Natural killer cell (primary cell): Measurements from ENCODE around the gene NCAM2. TPM values are rescaled to one million over a fixed set of nuclear protein-coding genes. Genes with fewer than 3 reads are reported as not detected.

Experiments
- ATAC-seq, 3 donors: fragments of 150-1000 bp in 2 of 3; fragments of 200-7000 bp in 1 of 3; cut with Tn5 transposase; 1 replicate in 1 of 3; 2 replicates in 2 of 3; pipeline ENCODE4 v1.10.0; 2021; ENCODE audit warnings: mild to moderate bottlenecking in 2 of 3, moderate library complexity in 2 of 3
- DNase-seq, 2 donors: peaks; one replicate each; pipeline versions ENCODE4 v3.0.0 to v3.0.0-alpha.2; 2013 to 2021; ENCODE audit warnings: mixed read lengths in 1 of 2
- H3K27ac ChIP-seq: one replicate; pipeline ENCODE4 v1.5.1; 2013; ENCODE audit warnings: mild to moderate bottlenecking, low read length
- H3K27me3 ChIP-seq: one replicate; pipeline ENCODE4 v1.6.1; 2013; ENCODE audit warnings: low read length; ENCODE audit not compliant: control insufficient read depth, insufficient read depth
- H3K36me3 ChIP-seq: one replicate; pipeline ENCODE4 v1.6.1; 2013; ENCODE audit warnings: low read length; ENCODE audit not compliant: control insufficient read depth, insufficient read depth
- H3K4me1 ChIP-seq: one replicate; pipeline ENCODE4 v1.6.1; 2013; ENCODE audit warnings: low read length; ENCODE audit not compliant: control insufficient read depth, insufficient read depth
- H3K4me3 ChIP-seq: one replicate; pipeline ENCODE4 v1.5.1; 2013; ENCODE audit warnings: low read length
- H3K9me3 ChIP-seq: one replicate; pipeline ENCODE4 v1.6.1; 2013; ENCODE audit warnings: low read length; ENCODE audit not compliant: control insufficient read depth, insufficient read depth
- H3K27ac Mint-ChIP-seq, 2 donors: one replicate each; pipeline ENCODE4 v1.8.0; 2022; ENCODE audit warnings: mild to moderate bottlenecking in 2 of 2, mixed read lengths in 2 of 2, moderate library complexity in 1 of 2
- H3K27me3 Mint-ChIP-seq, 2 donors: one replicate each; pipeline ENCODE4 v1.8.0; 2022; ENCODE audit warnings: low read depth in 2 of 2, mixed read lengths in 2 of 2
- H3K36me3 Mint-ChIP-seq: one replicate; pipeline ENCODE4 v1.8.0; 2022; ENCODE audit warnings: mixed read lengths
- H3K4me1 Mint-ChIP-seq, 2 donors: one replicate each; pipeline ENCODE4 v1.8.0; 2022; ENCODE audit warnings: mixed read lengths in 2 of 2
- H3K4me3 Mint-ChIP-seq: one replicate; pipeline ENCODE4 v1.8.0; 2022; ENCODE audit warnings: mild to moderate bottlenecking, moderate library complexity, mixed read lengths
- H3K9me3 Mint-ChIP-seq, 2 donors: one replicate each; pipeline ENCODE4 v1.8.0; 2022; ENCODE audit warnings: mixed read lengths in 2 of 2
- CTCF ChIP-seq: fragments of 200-600 bp; IDR thresholded peaks from one replicate; pipeline ENCODE4 v1.8.0; 2022; ENCODE audit warnings: antibody characterized with exemption
- WGBS: methylation state at CpG from one replicate; pipeline ENCODE4 v1.1.7; 2013; ENCODE audit warnings: missing lambda C conversion rate; ENCODE audit not compliant: insufficient coverage; 5-methylcytosine and 5-hydroxymethylcytosine counted together
- intact Hi-C: fragments of 100-400 bp; cut with micrococcal nuclease; formaldehyde crosslinking; loops from one replicate; pipeline ENCODE4 v1.14.2; 2022
- total RNA-seq, 4 donors: library from RNA; stranded (reverse); fragments of 120-200 nt in 1 of 4; gene quantifications; one replicate each; pipeline versions ENCODE4 v1.2.3 to v1.2.4, GENCODE V29; 2013 to 2022

Gene NCAM2
- total RNA-seq, 3 donors from 2014 or later (not counting 1 experiment from before 2014, with no cell fraction given) = not detected

- no peaks in the 10 kb centered on the region for H3K36me3 ChIP-seq
- H3K4me3 ChIP-seq = no peak overlapping the region
- WGBS = no CpG with 5 or more reads among the region's 5 CpGs
- Mint-ChIP-seq H3K4me3 (no peak overlapping the region), H3K27ac (no peak overlapping the region), H3K9me3 (peaks cover 5 to 12% of the 10 kb centered on the region in 2 donors), H3K36me3 (no peaks in the 10 kb centered on the region), H3K27me3 (no peaks in the 10 kb centered on the region), H3K4me1 (no peaks in the 10 kb centered on the region)
- no peak overlapping the region for H3K27ac ChIP-seq
- no peaks in the 10 kb centered on the region for H3K27me3 ChIP-seq
- intact Hi-C loops = no loop called here
- H3K4me1 ChIP-seq = no peaks in the 10 kb centered on the region
- ATAC-seq = no peak
- DNase-seq = no peak
- no peak for TF ChIP-seq CTCF
- H3K9me3 ChIP-seq = no peaks in the 10 kb centered on the region
Observed at GRCh38 chr21:21460979-21461378, 462.8 kb downstream of the NCAM2 start.

GRCh38 chr21:21463456-21463855 is 465.2 kb downstream of the NCAM2 start:
- Mint-ChIP-seq H3K27ac (no peak overlapping the region), H3K27me3 (no peaks in the 10 kb centered on the region), H3K36me3 (no peaks in the 10 kb centered on the region), H3K4me1 (no peaks in the 10 kb centered on the region), H3K4me3 (no peak overlapping the region), H3K9me3 (peaks cover 5 to 15% of the 10 kb centered on the region in 2 donors)
- intact Hi-C loops = no loop called here
- Histone ChIP-seq H3K27me3 (no peaks in the 10 kb centered on the region), H3K4me1 (no peaks in the 10 kb centered on the region), H3K27ac (no peak overlapping the region), H3K4me3 (no peak overlapping the region), H3K9me3 (no peaks in the 10 kb centered on the region), H3K36me3 (no peaks in the 10 kb centered on the region)
- DNase-seq (no peak), ATAC-seq (no peak)
- no peak for TF ChIP-seq CTCF
- WGBS = 67% methylated on average over 4 of the region's 4 CpGs

GRCh38 chr21:21464684-21465083 is 466.5 kb downstream of the NCAM2 start:
- no peaks in the 10 kb centered on the region for H3K9me3 ChIP-seq
- intact Hi-C loops = no loop called here
- no peaks in the 10 kb centered on the region for H3K4me1 Mint-ChIP-seq
- no peaks in the 10 kb centered on the region for H3K27me3 ChIP-seq
- H3K4me3 Mint-ChIP-seq = no peak overlapping the region
- H3K27ac Mint-ChIP-seq = no peak overlapping the region
- no peaks in the 10 kb centered on the region for H3K4me1 ChIP-seq
- peaks cover 2 to 8% of the 10 kb centered on the region in 2 donors for H3K9me3 Mint-ChIP-seq
- H3K36me3 Mint-ChIP-seq = no peaks in the 10 kb centered on the region
- H3K27me3 Mint-ChIP-seq = no peaks in the 10 kb centered on the region
- no peak overlapping the region for H3K27ac ChIP-seq
- no peak for TF ChIP-seq CTCF
- H3K36me3 ChIP-seq = no peaks in the 10 kb centered on the region
- DNase-seq (no peak), ATAC-seq (no peak)
- no peak overlapping the region for H3K4me3 ChIP-seq
- no CpG with 5 or more reads among the region's 1 CpG for WGBS

GRCh38 chr21:21466752-21467151 is 468.5 kb downstream of the NCAM2 start:
- peaks cover 3 to 11% of the 10 kb centered on the region in 2 donors for H3K9me3 Mint-ChIP-seq
- Histone ChIP-seq H3K27me3 (no peaks in the 10 kb centered on the region), H3K4me3 (no peak overlapping the region), H3K27ac (no peak overlapping the region), H3K9me3 (no peaks in the 10 kb centered on the region), H3K36me3 (no peaks in the 10 kb centered on the region), H3K4me1 (no peaks in the 10 kb centered on the region)
- no peak for TF ChIP-seq CTCF
- no peak overlapping the region for H3K27ac Mint-ChIP-seq
- no peaks in the 10 kb centered on the region for H3K36me3 Mint-ChIP-seq
- no peaks in the 10 kb centered on the region for H3K4me1 Mint-ChIP-seq
- no peaks in the 10 kb centered on the region for H3K27me3 Mint-ChIP-seq
- WGBS = 83% methylated on average over 1 of the region's 1 CpG
- DNase-seq (no peak), ATAC-seq (no peak)
- H3K4me3 Mint-ChIP-seq = no peak overlapping the region
- intact Hi-C loops = no loop called here
